ENCODE data around the gene SLC26A2. TPM values are rescaled to one million over a fixed set of nuclear protein-coding genes. Genes with fewer than 3 reads are reported as not detected.

The SLC26A2 gene
- total RNA-seq, 1 donor = 21.6 TPM

GRCh38 chr5:149937610-149938009 lies 22.9 kb upstream of the SLC26A2 start:
- H3K4me3 ChIP-seq (ENCODE audit: low read depth, low read length) = no peak overlapping the region
- DNase-seq (ENCODE audit: low read depth) = no peak
- no peak for TF ChIP-seq CTCF (IDR thresholded peaks at IDR 0.05; ENCODE audit: insufficient read depth, low read depth, low read length)

- peak; percentile 35 for DNase-seq (ENCODE audit: low read depth)
- H3K4me3 ChIP-seq (ENCODE audit: low read depth, low read length) = no peak overlapping the region
- no peak for TF ChIP-seq CTCF (IDR thresholded peaks at IDR 0.05; ENCODE audit: insufficient read depth, low read depth, low read length)
Measured at GRCh38 chr5:149938279-149938678, 22.3 kb upstream of the SLC26A2 start.

GRCh38 chr5:149938791-149939358 lies 21.7 kb upstream of the SLC26A2 start:
- peak; percentile 87 for DNase-seq (ENCODE audit: low read depth)
- no peak for TF ChIP-seq CTCF (IDR thresholded peaks at IDR 0.05; ENCODE audit: insufficient read depth, low read depth, low read length)
- H3K4me3 ChIP-seq (ENCODE audit: low read depth, low read length) = no peak overlapping the region

- TF ChIP-seq CTCF (IDR thresholded peaks at IDR 0.05; ENCODE audit: insufficient read depth, low read depth, low read length) = no peak
- no peak overlapping the region for H3K4me3 ChIP-seq (ENCODE audit: low read depth, low read length)
- DNase-seq (ENCODE audit: low read depth) = no peak
Measured at GRCh38 chr5:149939546-149939945, 21.0 kb upstream of the SLC26A2 start.

GRCh38 chr5:149940077-149940574 lies 20.4 kb upstream of the SLC26A2 start:
- DNase-seq (ENCODE audit: low read depth) = peak; percentile 86
- TF ChIP-seq CTCF (IDR thresholded peaks at IDR 0.05; ENCODE audit: insufficient read depth, low read depth, low read length) = no peak
- H3K4me3 ChIP-seq (ENCODE audit: low read depth, low read length) = no peak overlapping the region

- DNase-seq (ENCODE audit: low read depth) = no peak
- TF ChIP-seq CTCF (IDR thresholded peaks at IDR 0.05; ENCODE audit: insufficient read depth, low read depth, low read length) = no peak
- no peak overlapping the region for H3K4me3 ChIP-seq (ENCODE audit: low read depth, low read length)
Measured at GRCh38 chr5:149940941-149941644, 19.5 kb upstream of the SLC26A2 start.

Data from fibroblast of villous mesenchyme (primary cell).